CD4-positive, alpha-beta memory T cell (primary cell): ENCODE results near the gene NTN5. TPM values are rescaled to one million over a fixed set of nuclear protein-coding genes. Genes with fewer than 3 reads are reported as not detected.
A peak's percentile ranks its signal among the peaks of the same experiment; 100 is the strongest.

Source experiments
- CTCF ChIA-PET: fragments of 350-600 bp; sonication (Branson Sonifier 250); formaldehyde crosslinking; loops from one replicate; lab custom pipeline; 2021; ENCODE audit warnings: inconsistent platforms; ENCODE audit not compliant: partially characterized antibody; lab: Charles Lee
- POLR2A ChIA-PET: fragments of 350-600 bp; sonication (Branson Sonifier 250); formaldehyde crosslinking; loops from one replicate; lab custom pipeline; 2021; ENCODE audit not compliant: partially characterized antibody; lab: Charles Lee
- DNase-seq, 5 donors: peaks; one replicate each; pipeline versions ENCODE4 v3.0.0 to v3.0.0-alpha.2; 2020 to 2022; ENCODE audit warnings: mixed read lengths in 1 of 5
- H3K27ac ChIP-seq: one replicate; pipeline ENCODE4 v1.7.0; 2013; ENCODE audit warnings: low read depth, low read length
- H3K27me3 ChIP-seq: 2 replicates; pipeline ENCODE4 v1.7.0; 2013; ENCODE audit warnings: mild to moderate bottlenecking, low read length, moderate library complexity; ENCODE audit not compliant: insufficient read depth
- H3K36me3 ChIP-seq: 2 replicates; pipeline ENCODE4 v1.7.0; 2013; ENCODE audit warnings: mild to moderate bottlenecking, low read length, moderate library complexity; ENCODE audit not compliant: insufficient read depth
- H3K4me1 ChIP-seq: 2 replicates; pipeline ENCODE4 v1.7.0; 2013; ENCODE audit warnings: mild to moderate bottlenecking, low read length, moderate library complexity; ENCODE audit not compliant: insufficient read depth
- H3K4me3 ChIP-seq, 2 donors: one replicate each; pipeline ENCODE4 v1.7.0; 2013; ENCODE audit warnings: low read length in 2 of 2, mild to moderate bottlenecking in 1 of 2
- H3K9me3 ChIP-seq, 2 donors: one replicate each; pipeline ENCODE4 v1.7.0; 2013; ENCODE audit warnings: low read length in 2 of 2, control low read depth in 1 of 2; ENCODE audit not compliant: control insufficient read depth in 1 of 2
- H3K27ac Mint-ChIP-seq, 7 donors: one replicate each; pipeline ENCODE4 v1.8.0; 2020 to 2021; ENCODE audit warnings: mixed read lengths in 7 of 7, mild to moderate bottlenecking in 6 of 7, inconsistent platforms in 3 of 7, moderate library complexity in 3 of 7
- H3K27me3 Mint-ChIP-seq, 2 donors: one replicate each; pipeline ENCODE4 v1.8.0; 2020 to 2021; ENCODE audit warnings: mixed read lengths in 2 of 2
- H3K36me3 Mint-ChIP-seq, 2 donors: one replicate each; pipeline ENCODE4 v1.8.0; 2020 to 2021; ENCODE audit warnings: mixed read lengths in 2 of 2, inconsistent platforms in 1 of 2, mild to moderate bottlenecking in 1 of 2
- H3K4me1 Mint-ChIP-seq, 4 donors: one replicate each; pipeline ENCODE4 v1.8.0; 2020 to 2021; ENCODE audit warnings: mixed read lengths in 4 of 4, mild to moderate bottlenecking in 1 of 4
- H3K4me3 Mint-ChIP-seq, 8 donors: one replicate each; pipeline ENCODE4 v1.8.0; 2020 to 2021; ENCODE audit warnings: mixed read lengths in 8 of 8, mild to moderate bottlenecking in 7 of 8, moderate library complexity in 6 of 8, inconsistent platforms in 3 of 8
- H3K9me3 Mint-ChIP-seq, 8 donors: one replicate each; pipeline ENCODE4 v1.8.0; 2020 to 2021; ENCODE audit warnings: mixed read lengths in 8 of 8, mild to moderate bottlenecking in 5 of 8, inconsistent platforms in 3 of 8, moderate library complexity in 1 of 8
- intact Hi-C: fragments of 100-400 bp; cut with micrococcal nuclease; formaldehyde crosslinking; loops from one replicate; pipeline ENCODE4 v1.15.1; 2023
- polyA plus RNA-seq, 2 donors: library from polyadenylated mRNA; unstranded; fragments of 300-500 nt; fragmentation: Illumina TruSeq; gene quantifications; one replicate each; pipeline ENCODE4 v1.2.3, GENCODE V29; 2021
- total RNA-seq, 2 experiments: library from RNA; stranded (reverse); gene quantifications; one replicate each; pipeline ENCODE4 v1.2.3, GENCODE V29; 2021

NTN5 gene
- total and polyA plus RNA-seq, 4 experiments from 2014 or later, result 0.62 to 3.3 (median 2.3) TPM; not detected in 1

DNA sequence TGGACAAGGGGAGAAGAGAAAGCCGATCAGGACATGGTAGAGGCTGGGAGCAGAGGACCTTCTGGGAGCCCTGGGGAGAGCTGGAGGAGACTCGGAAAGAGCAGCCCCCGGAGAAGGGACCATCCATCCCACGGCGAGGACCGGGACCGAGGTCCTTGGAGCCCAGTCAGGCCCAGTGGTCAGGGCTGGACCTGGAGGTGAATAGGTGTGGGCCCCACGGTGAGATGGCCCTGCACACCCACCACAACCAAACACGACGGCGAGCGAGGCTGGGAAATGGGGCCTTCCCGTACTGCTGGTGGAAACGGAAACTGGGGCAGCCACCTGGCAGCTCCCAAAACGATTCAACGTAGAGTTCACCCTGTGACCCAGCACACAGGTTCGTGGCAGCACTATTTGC, 3.7 kb upstream of the NTN5 start:
- ChIA-PET POLR2A (interaction anchor here (0.6 to 3.3 kb wide), 2 partner anchors 31 to 199 kb away, joined by 3 to 25 read pairs; partner anchors contain the start of gene CA11), CTCF (interaction anchor here (1.6 to 3.6 kb wide), 6 partner anchors 9 to 166 kb away, joined by 4 to 34 read pairs (median 8); partner anchors contain the start of gene CA11)
- peaks cover 9% of the 10 kb centered on the region for H3K4me1 ChIP-seq
- Mint-ChIP-seq H3K4me1 (peaks cover 5 to 8% (median 6%) of the 10 kb centered on the region in 4 donors), H3K36me3 (no peaks in the 10 kb centered on the region), H3K9me3 (no peaks in the 10 kb centered on the region), H3K27ac (no peak overlapping the region), H3K27me3 (no peaks in the 10 kb centered on the region), H3K4me3 (no peak overlapping the region)
- intact Hi-C loops, result no loop called here
- no peaks in the 10 kb centered on the region for H3K36me3 ChIP-seq
- H3K27ac ChIP-seq, result no peak overlapping the region
- H3K9me3 ChIP-seq, result no peaks in the 10 kb centered on the region
- H3K27me3 ChIP-seq, result no peaks in the 10 kb centered on the region
- no peak for DNase-seq
- no peak overlapping the region for H3K4me3 ChIP-seq

DNA sequence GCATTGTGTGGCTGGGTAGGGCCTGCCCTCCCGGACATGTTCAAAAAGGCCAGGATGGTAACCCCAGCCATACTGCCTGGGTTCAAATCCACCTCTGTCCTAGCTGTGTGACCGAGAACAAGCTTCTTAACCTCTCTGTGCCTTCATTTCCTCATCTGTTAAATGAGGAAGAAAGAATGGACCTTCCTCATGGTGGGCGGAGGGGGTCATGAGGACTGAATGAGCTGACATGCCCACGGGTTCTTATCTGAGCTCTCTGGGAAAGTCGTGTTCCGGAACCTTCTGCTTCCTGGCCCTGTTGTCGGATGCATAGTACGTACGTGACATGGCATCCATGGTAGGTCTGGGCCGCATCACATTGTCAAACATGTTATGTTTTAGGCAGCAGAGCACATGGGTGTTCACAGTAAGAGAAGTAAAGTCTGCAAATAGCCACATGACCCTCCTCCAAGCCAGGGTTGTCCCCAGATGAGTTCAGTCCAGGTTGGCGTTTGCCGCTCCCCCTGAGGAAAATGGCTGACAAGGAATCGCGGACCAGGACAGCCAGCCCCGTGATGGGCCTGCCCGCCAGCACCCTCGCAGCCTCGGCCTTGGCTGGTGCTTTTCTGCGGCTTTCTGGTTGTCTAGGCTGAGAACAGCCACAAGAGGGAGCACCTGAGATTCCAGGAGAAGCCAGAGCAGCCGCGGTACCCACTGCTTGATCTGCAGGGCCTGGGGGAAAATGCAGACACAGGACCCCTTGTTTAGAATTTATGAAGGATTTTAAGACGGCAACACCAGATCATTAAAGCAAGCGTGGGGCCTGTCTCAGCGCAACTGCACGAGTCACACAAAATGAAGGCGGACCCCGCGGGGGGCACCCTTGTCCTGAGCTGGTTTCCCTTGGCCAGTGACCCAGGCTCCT, 2.4 kb upstream of the NTN5 start:
- ChIA-PET CTCF (interaction anchor here (0.7 to 3.6 kb wide), 26 partner anchors 8 to 169 kb away, joined by 3 to 34 read pairs (median 5); partner anchors contain the start of genes CA11 and DBP), POLR2A (interaction anchor here (0.6 to 3.3 kb wide), 6 partner anchors 8 to 77 kb away, joined by 3 to 25 read pairs (median 4); partner anchors contain the start of genes CA11 and DBP)
- Mint-ChIP-seq H3K4me3 (peak overlapping the region in 1 of 8 donors; percentile 2), H3K4me1 (peaks cover 5 to 8% (median 6%) of the 10 kb centered on the region in 4 donors), H3K36me3 (no peaks in the 10 kb centered on the region), H3K27me3 (no peaks in the 10 kb centered on the region), H3K9me3 (no peaks in the 10 kb centered on the region), H3K27ac (peak overlapping the region in 3 of 7 donors; percentile 23 to 86 (median 64))
- H3K4me1 ChIP-seq, result peaks cover 9% of the 10 kb centered on the region
- no peaks in the 10 kb centered on the region for H3K36me3 ChIP-seq
- no peak overlapping the region for H3K4me3 ChIP-seq
- no peaks in the 10 kb centered on the region for H3K27me3 ChIP-seq
- no peaks in the 10 kb centered on the region for H3K9me3 ChIP-seq
- intact Hi-C loops, result loop anchor here (1.0 to 2.0 kb wide), 3 partner anchors 29 to 167 kb away; partner anchors contain the start of gene CA11
- DNase-seq, result peak; percentile 72 to 80 (median 75)
- no peak overlapping the region for H3K27ac ChIP-seq

DNA sequence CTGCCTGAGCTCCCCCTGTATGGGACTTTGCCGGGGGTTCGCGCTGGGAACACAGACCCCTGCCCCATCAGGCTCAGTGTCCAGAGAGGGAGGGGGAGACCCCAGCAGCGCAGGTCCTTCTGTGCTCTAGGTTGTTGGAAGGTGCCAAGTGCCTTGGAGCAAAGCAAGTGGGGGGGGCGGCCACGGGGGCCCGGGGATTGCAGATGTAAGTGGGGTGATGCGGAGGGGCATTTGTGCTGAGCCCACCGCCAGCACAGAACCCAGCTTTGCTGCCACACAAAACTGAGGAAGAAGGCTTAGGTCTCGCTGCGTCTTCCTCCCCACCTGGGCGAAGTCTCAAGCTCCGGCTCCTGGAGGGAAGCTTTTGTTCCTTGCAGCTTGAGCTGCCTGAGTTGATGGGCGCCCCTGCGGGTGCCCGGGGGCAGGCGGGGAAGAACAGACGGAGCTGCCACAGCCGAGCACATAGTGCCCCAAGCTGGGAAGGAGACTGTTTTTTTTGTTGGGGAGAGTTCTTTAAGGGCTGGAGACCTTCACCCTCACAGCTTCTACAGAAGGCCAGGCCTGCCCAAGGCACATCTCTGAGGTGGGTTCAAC, 1.5 kb upstream of the NTN5 start:
- Histone ChIP-seq H3K27me3 (no peaks in the 10 kb centered on the region), H3K27ac (no peak overlapping the region), H3K4me1 (peaks cover 9% of the 10 kb centered on the region), H3K36me3 (no peaks in the 10 kb centered on the region), H3K4me3 (no peak overlapping the region), H3K9me3 (no peaks in the 10 kb centered on the region)
- ChIA-PET POLR2A (interaction anchor here (0.6 to 3.3 kb wide), 6 partner anchors 9 to 78 kb away, joined by 3 to 25 read pairs (median 4); partner anchors contain the start of genes CA11 and DBP), CTCF (interaction anchor here (0.6 to 3.6 kb wide), 24 partner anchors 8 to 168 kb away, joined by 3 to 34 read pairs (median 5); partner anchors contain the start of genes CA11 and DBP)
- no peaks in the 10 kb centered on the region for H3K36me3 Mint-ChIP-seq
- peaks cover 7 to 9% (median 8%) of the 10 kb centered on the region in 4 donors for H3K4me1 Mint-ChIP-seq
- intact Hi-C loops, result loop anchor here (2.0 kb wide), 1 partner anchor 64 kb away; no protein-coding TSS in a partner anchor
- DNase-seq, result no peak
- H3K27me3 Mint-ChIP-seq, result no peaks in the 10 kb centered on the region
- no peak overlapping the region for H3K27ac Mint-ChIP-seq
- H3K4me3 Mint-ChIP-seq, result no peak overlapping the region
- H3K9me3 Mint-ChIP-seq, result no peaks in the 10 kb centered on the region

DNA sequence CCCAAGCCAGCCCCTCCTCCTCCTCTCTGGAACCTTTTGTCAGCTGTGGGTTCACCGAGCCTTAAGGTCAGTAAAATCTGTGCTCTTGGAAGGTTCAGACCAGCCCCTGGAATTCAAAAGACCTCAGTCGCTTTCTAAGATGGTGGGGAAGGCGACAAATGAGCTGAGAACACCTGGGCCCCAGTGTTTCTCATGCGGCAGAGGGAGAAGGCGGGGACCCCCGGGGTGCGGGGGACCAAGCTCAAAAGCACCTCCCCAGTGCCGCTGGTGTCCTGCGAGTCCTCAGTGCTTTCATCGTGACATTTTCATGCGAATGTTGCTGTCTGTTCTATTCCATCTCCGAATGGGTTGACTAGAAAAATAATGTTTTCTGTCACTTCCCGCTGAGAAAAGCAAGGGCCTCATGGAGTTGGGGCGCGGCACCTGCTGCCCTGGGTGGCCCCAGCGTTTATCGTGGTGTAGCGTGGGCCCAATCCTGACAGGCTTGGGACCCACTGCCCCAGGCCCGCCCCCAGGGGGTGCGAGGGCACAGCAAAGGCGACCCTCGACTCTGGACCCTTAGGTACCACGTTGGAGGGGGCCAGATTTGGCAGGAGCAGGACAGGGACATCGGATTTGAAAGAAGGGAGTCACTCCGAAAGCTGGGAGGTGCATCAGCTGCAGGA, 751 bp upstream of the NTN5 start:
- Mint-ChIP-seq H3K27ac (no peak overlapping the region), H3K9me3 (peaks cover 0 to 2% (median 0%) of the 10 kb centered on the region in 8 donors), H3K27me3 (no peaks in the 10 kb centered on the region), H3K4me1 (peaks cover 7 to 9% (median 8%) of the 10 kb centered on the region in 4 donors), H3K36me3 (no peaks in the 10 kb centered on the region), H3K4me3 (no peak overlapping the region)
- POLR2A ChIA-PET, result interaction anchor here (1.5 to 3.3 kb wide), 2 partner anchors 28 to 78 kb away, joined by 3 to 25 read pairs; partner anchors contain the start of gene CA11
- DNase-seq, result no peak
- CTCF ChIA-PET, result interaction anchor here (0.6 to 3.6 kb wide), 12 partner anchors 9 to 116 kb away, joined by 3 to 34 read pairs (median 6); partner anchors contain the start of gene CA11
- peaks cover 9% of the 10 kb centered on the region for H3K4me1 ChIP-seq
- H3K36me3 ChIP-seq, result no peaks in the 10 kb centered on the region
- intact Hi-C loops, result loop anchor here (2.0 kb wide), 1 partner anchor 65 kb away; no protein-coding TSS in a partner anchor
- no peaks in the 10 kb centered on the region for H3K27me3 ChIP-seq
- H3K4me3 ChIP-seq, result no peak overlapping the region
- no peak overlapping the region for H3K27ac ChIP-seq
- H3K9me3 ChIP-seq, result no peaks in the 10 kb centered on the region

DNA sequence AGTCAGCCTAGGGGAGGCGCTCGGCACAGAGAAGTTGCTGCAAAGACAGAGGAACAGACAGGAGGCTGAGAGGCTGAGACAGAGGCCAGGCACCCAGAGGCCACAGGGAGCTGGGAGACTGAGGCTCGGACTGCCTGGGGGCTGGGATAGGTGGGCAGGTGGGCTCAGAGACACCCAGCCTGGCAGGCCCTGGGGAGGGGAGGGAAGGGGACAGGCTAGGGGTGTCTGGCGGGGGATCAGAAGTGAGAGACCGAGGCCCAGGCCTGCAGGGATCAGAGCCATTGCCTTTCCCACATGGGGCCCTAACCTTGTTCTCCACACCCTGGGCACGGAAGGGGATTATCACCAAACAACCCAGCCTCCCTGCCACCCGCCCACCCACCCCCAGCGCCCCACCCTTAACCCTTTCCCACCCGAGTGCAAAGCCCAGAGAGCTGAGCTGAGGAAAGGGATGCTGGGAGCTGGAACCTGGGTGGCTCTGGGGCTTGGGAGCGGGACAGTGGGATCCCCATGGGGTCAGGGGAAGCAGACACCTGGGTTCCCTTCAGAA, 1.3 kb downstream of the NTN5 start:
- Mint-ChIP-seq H3K4me1 (peaks cover 7 to 9% (median 8%) of the 10 kb centered on the region in 4 donors), H3K4me3 (no peak overlapping the region), H3K27ac (no peak overlapping the region), H3K36me3 (no peaks in the 10 kb centered on the region), H3K27me3 (no peaks in the 10 kb centered on the region), H3K9me3 (peaks cover 0 to 2% (median 0%) of the 10 kb centered on the region in 8 donors)
- Histone ChIP-seq H3K4me1 (peaks cover 9% of the 10 kb centered on the region), H3K27me3 (no peaks in the 10 kb centered on the region), H3K4me3 (no peak overlapping the region), H3K27ac (no peak overlapping the region), H3K36me3 (no peaks in the 10 kb centered on the region), H3K9me3 (no peaks in the 10 kb centered on the region)
- no peak for DNase-seq
- POLR2A ChIA-PET, result no interaction called here
- intact Hi-C loops, result no loop called here
- CTCF ChIA-PET, result no interaction called here

DNA sequence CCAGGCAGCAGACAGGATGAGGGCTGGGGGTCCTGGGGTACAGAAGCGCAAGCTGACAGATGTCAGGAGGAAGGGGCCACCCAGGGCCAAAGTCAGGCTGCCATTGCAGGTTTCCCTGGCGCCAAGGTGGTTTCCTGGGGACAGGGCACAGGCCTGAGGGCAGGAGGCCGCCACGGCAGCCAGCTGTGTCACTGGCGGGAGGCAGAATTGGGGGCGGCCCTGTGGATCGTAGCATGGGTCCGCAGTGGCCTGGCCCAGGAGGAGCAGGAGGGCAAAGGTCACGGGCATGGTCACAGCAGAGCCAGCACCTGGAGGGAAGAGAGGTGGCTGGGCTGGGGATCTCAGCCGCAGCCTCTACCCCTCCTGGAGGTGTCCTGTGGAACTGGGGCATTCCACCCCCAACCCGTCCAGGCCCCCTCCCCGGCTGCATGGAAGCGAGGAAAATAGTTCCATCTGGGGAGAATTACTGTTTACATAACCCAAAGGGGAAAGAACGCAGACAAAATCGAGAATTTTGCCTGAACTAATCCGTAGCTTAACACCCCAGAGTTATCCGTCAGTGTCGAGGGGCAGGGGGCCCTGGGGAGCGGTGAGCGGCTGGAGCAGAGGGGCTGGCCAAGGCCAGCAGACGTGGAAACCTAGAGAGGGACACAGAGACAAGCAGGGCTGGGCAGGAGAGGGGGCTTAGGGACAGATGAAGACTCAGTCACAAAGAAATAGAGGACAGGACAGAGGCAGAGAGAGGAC, 1.9 kb downstream of the NTN5 start:
- H3K27ac Mint-ChIP-seq, result peak overlapping the region in 1 of 7 donors; percentile 37
- intact Hi-C loops, result no loop called here
- H3K4me1 ChIP-seq, result peaks cover 9% of the 10 kb centered on the region
- H3K27me3 ChIP-seq, result no peaks in the 10 kb centered on the region
- H3K9me3 ChIP-seq, result no peaks in the 10 kb centered on the region
- DNase-seq, result no peak
- ChIA-PET CTCF (no interaction called here), POLR2A (no interaction called here)
- H3K4me3 ChIP-seq, result no peak overlapping the region
- H3K27ac ChIP-seq, result no peak overlapping the region
- peaks cover 7 to 9% (median 8%) of the 10 kb centered on the region in 4 donors for H3K4me1 Mint-ChIP-seq
- H3K36me3 ChIP-seq, result no peaks in the 10 kb centered on the region
- H3K36me3 Mint-ChIP-seq, result no peaks in the 10 kb centered on the region
- H3K9me3 Mint-ChIP-seq, result peaks cover 0 to 2% (median 0%) of the 10 kb centered on the region in 8 donors
- no peaks in the 10 kb centered on the region for H3K27me3 Mint-ChIP-seq
- H3K4me3 Mint-ChIP-seq, result no peak overlapping the region
